HG03045 (cell line): ENCODE results near the gene NSUN3.
"Not testable (repeated sequence)": the region's sequence is repeated elsewhere in the genome, so short reads cannot be mapped to it uniquely, and the experiment has no call there.

Source experiments
- ATAC-seq: cut with Tn5 transposase; IDR thresholded peaks from one replicate; pipeline ENCODE4 v1.9.1; 2021; ENCODE audit warnings: mild to moderate bottlenecking, moderate library complexity; ENCODE audit not compliant: unreplicated experiment

NSUN3 gene

GRCh38 chr3:94066506-94067500, 3.9 kb downstream of the NSUN3 start:
- ATAC-seq = no peak

GRCh38 chr3:94069194-94069813, 6.4 kb downstream of the NSUN3 start:
- no peak for ATAC-seq

- ATAC-seq = peak; percentile 74
Observed at GRCh38 chr3:94070341-94070911, 7.6 kb downstream of the NSUN3 start.

GRCh38 chr3:94071713-94072284, 8.9 kb downstream of the NSUN3 start:
- peak; percentile 60 for ATAC-seq

GRCh38 chr3:94076055-94076454, 13.2 kb downstream of the NSUN3 start:
- no peak for ATAC-seq

GRCh38 chr3:94080552-94080951, 17.7 kb downstream of the NSUN3 start:
- not testable (repeated sequence) for ATAC-seq

- no peak for ATAC-seq
Observed at GRCh38 chr3:94081884-94082283, 19.0 kb downstream of the NSUN3 start.

GRCh38 chr3:94082391-94082937, 19.6 kb downstream of the NSUN3 start:
- no peak for ATAC-seq

- peak; percentile 74 for ATAC-seq
Observed at GRCh38 chr3:94083261-94083660, 20.4 kb downstream of the NSUN3 start.

GRCh38 chr3:94089126-94089525, 26.3 kb downstream of the NSUN3 start:
- ATAC-seq = no peak

- no peak for ATAC-seq
Observed at GRCh38 chr3:94092086-94092485, 29.2 kb downstream of the NSUN3 start.

GRCh38 chr3:94093151-94093550, 30.3 kb downstream of the NSUN3 start:
- no peak for ATAC-seq

GRCh38 chr3:94095111-94095510, 32.2 kb downstream of the NSUN3 start:
- no peak for ATAC-seq

- ATAC-seq = no peak
Observed at GRCh38 chr3:94098452-94098851, 35.6 kb downstream of the NSUN3 start.

GRCh38 chr3:94099311-94099710, 36.5 kb downstream of the NSUN3 start:
- no peak for ATAC-seq

GRCh38 chr3:94101860-94102259, 39.0 kb downstream of the NSUN3 start:
- ATAC-seq = no peak

- no peak for ATAC-seq
Observed at GRCh38 chr3:94106268-94106667, 43.4 kb downstream of the NSUN3 start.

- ATAC-seq = not testable (repeated sequence)
Observed at GRCh38 chr3:94110232-94110631, 47.4 kb downstream of the NSUN3 start.

- no peak for ATAC-seq
Observed at GRCh38 chr3:94110854-94111253, 48.0 kb downstream of the NSUN3 start.

GRCh38 chr3:94114666-94115065, 51.8 kb downstream of the NSUN3 start:
- no peak for ATAC-seq

GRCh38 chr3:94115482-94115881, 52.6 kb downstream of the NSUN3 start:
- no peak for ATAC-seq
